Hematopoietic multipotent progenitor cell treated with erythropoietin and hydrocortisone succinate and interleukin-3 and kit ligand, for 4 days (in vitro differentiated cells): ENCODE measurements around the gene NAIF1.
"Not testable (repeated sequence)": the region's sequence is repeated elsewhere in the genome, so short reads cannot be mapped to it uniquely, and the experiment has no call there.

ENCODE experiments used
- DNase-seq: peaks from one replicate; pipeline ENCODE4 v3.0.0-alpha.2; 2015

Gene NAIF1

GRCh38 chr9:128082151-128082550, 15.0 kb upstream of the NAIF1 start:
- DNase-seq, result no peak

- DNase-seq, result no peak
These were observed 13.9 kb upstream of the NAIF1 start for GRCh38 chr9:128081056-128081455.

GRCh38 chr9:128080206-128080605, 13.1 kb upstream of the NAIF1 start:
- no peak for DNase-seq

GRCh38 chr9:128078504-128079434, 11.6 kb upstream of the NAIF1 start:
- peak; percentile 73 for DNase-seq

GRCh38 chr9:128077847-128078503, 10.9 kb upstream of the NAIF1 start:
- DNase-seq, result peak; percentile 87

- DNase-seq, result peak; percentile 45
These were observed 6.2 kb upstream of the NAIF1 start for GRCh38 chr9:128073253-128073886.

GRCh38 chr9:128072144-128073021, 5.3 kb upstream of the NAIF1 start:
- peak; percentile 86 for DNase-seq

- DNase-seq, result not testable (repeated sequence)
These were observed 4.4 kb upstream of the NAIF1 start for GRCh38 chr9:128071475-128071874.

GRCh38 chr9:128070874-128071273, 3.8 kb upstream of the NAIF1 start:
- no peak for DNase-seq

- no peak for DNase-seq
These were observed 1.5 kb upstream of the NAIF1 start for GRCh38 chr9:128068386-128069205.

GRCh38 chr9:128067645-128068385, 695 bp upstream of the NAIF1 start, which contains the start of gene SLC25A25:
Gene SLC25A25 (plus strand): TSS chr9:128068232. CDS start chr9:128068320, 88 bp downstream.
- DNase-seq, result peak; percentile 100

GRCh38 chr9:128065907-128066712, 1.0 kb downstream of the NAIF1 start:
- no peak for DNase-seq

- no peak for DNase-seq
These were observed 4.0 kb downstream of the NAIF1 start for GRCh38 chr9:128062846-128063831.

- no peak for DNase-seq
These were observed 4.8 kb downstream of the NAIF1 start for GRCh38 chr9:128062279-128062678.

- DNase-seq, result peak; percentile 60
These were observed 5.7 kb downstream of the NAIF1 start for GRCh38 chr9:128061275-128061960.

GRCh38 chr9:128059365-128059983, 7.6 kb downstream of the NAIF1 start:
- DNase-seq, result no peak

GRCh38 chr9:128057724-128058409, 9.3 kb downstream of the NAIF1 start:
- no peak for DNase-seq
